A549 (cell line): ENCODE data around the gene FRMD3. TPM values are rescaled to one million over a fixed set of nuclear protein-coding genes. Genes with fewer than 3 reads are reported as not detected.

Source experiments
- ATAC-seq, 2 experiments: fragments of 200-7000 bp in 1 of 2; fragments of >200 bp in 1 of 2; cut with Nextera tagmentation in 1 of 2; cut with Tn5 transposase in 1 of 2; 3 replicates each; pipeline versions ENCODE4 v1.8.0 to v1.9.1; 2018 to 2020; ENCODE audit warnings: mild to moderate bottlenecking in 1 of 2, moderate library complexity in 1 of 2
- CTCF ChIA-PET: fragments of 300-600 bp; sonication (Branson Sonifier 250); formaldehyde crosslinking; extraction: SDS; loops from one replicate; lab custom pipeline; 2021; ENCODE audit warnings: antibody characterized with exemption, inconsistent platforms; lab: Yijun Ruan, JAX
- POLR2A ChIA-PET: fragments of 350-600 bp; formaldehyde crosslinking; extraction: SDS; loops from one replicate; lab custom pipeline; 2021; ENCODE audit warnings: antibody characterized with exemption, inconsistent platforms; lab: Yijun Ruan, JAX
- DNase-seq, 2 experiments: peaks; one replicate each; pipeline versions ENCODE4 v3.0.0 to v3.0.0-alpha.2; 2011 to 2016; ENCODE audit warnings: low read depth in 1 of 2, low spot score in 1 of 2
- FAIRE-seq: peaks from 2 replicates; lab custom pipeline; 2011; peaks lifted over from hg19 to GRCh38; lab: Jason Lieb, UNC
- H3K27ac ChIP-seq, 2 experiments: fragments of >200 bp; sonication (Bioruptor Twin); formaldehyde crosslinking; 3 replicates each; pipeline ENCODE4 v1.5.1; 2016 to 2017
- H3K4me1 ChIP-seq: fragments of >200 bp; sonication (Bioruptor Twin); formaldehyde crosslinking; 3 replicates; pipeline ENCODE4 v1.6.1; 2016
- H3K4me2 ChIP-seq: fragments of >200 bp; sonication (Bioruptor Twin); formaldehyde crosslinking; 3 replicates; pipeline ENCODE4 v1.6.1; 2016
- H3K4me3 ChIP-seq: fragments of >200 bp; sonication (Bioruptor Twin); formaldehyde crosslinking; 3 replicates; pipeline ENCODE4 v1.5.1; 2016
- H3K9me3 ChIP-seq: fragments of >200 bp; sonication (Bioruptor Twin); formaldehyde crosslinking; 3 replicates; pipeline ENCODE4 v1.6.1; 2016
- ATOH8 ChIP-seq: fragments of 250-450 bp; sonication (Bioruptor Pico); IDR thresholded peaks from 2 replicates; pipeline ENCODE4 v1.5.0; 2020; ENCODE audit warnings: low read depth, mild to moderate bottlenecking, moderate library complexity
- CEBPB ChIP-seq, 2 experiments: fragments of >200 bp in 1 of 2; sonication (Bioruptor Twin) in 1 of 2; formaldehyde crosslinking in 1 of 2; IDR thresholded peaks; 2 replicates each; pipeline ENCODE4 v1.6.1; 2012 to 2016
- EHF ChIP-seq: fragments of 250-450 bp; sonication (Bioruptor Pico); IDR thresholded peaks from 2 replicates; pipeline ENCODE4 v1.5.0; 2020; ENCODE audit warnings: mild to moderate bottlenecking
- EHMT2 ChIP-seq: fragments of 200-600 bp; sonication (generic); IDR thresholded peaks from 2 replicates; pipeline ENCODE4 v1.6.1; 2016; ENCODE audit warnings: antibody characterized with exemption, low read depth, mild to moderate bottlenecking, moderate library complexity
- ELK1 ChIP-seq: fragments of 150-350 bp; IDR thresholded peaks from 2 replicates; pipeline ENCODE4 v1.6.1; 2014; ENCODE audit warnings: low read depth, mild to moderate bottlenecking, low read length
- FOSB ChIP-seq: fragments of 250-450 bp; sonication (Bioruptor Pico); IDR thresholded peaks from 2 replicates; pipeline ENCODE4 v1.5.0; 2020; ENCODE audit warnings: mild to moderate bottlenecking, moderate library complexity
- FOSL2 ChIP-seq, 2 experiments: fragments of 450-650 bp in 1 of 2; fragments of >200 bp in 1 of 2; sonication (Bioruptor Twin) in 1 of 2; formaldehyde crosslinking; IDR thresholded peaks; 2 replicates each; pipeline versions ENCODE4 v1.5.0 to v1.6.1; 2016 to 2020; ENCODE audit warnings: mild to moderate bottlenecking in 1 of 2, moderate library complexity in 1 of 2
- GATA3 ChIP-seq: IDR thresholded peaks from 2 replicates; pipeline ENCODE4 v1.6.1; 2012; ENCODE audit warnings: borderline replicate concordance
- HES2 ChIP-seq: fragments of >200 bp; sonication (Bioruptor Twin); formaldehyde crosslinking; IDR thresholded peaks from 2 replicates; pipeline ENCODE4 v1.6.1; 2016
- HMGXB4 ChIP-seq: fragments of 250-450 bp; sonication (Bioruptor Pico); IDR thresholded peaks from 2 replicates; pipeline ENCODE4 v1.5.0; 2021; ENCODE audit warnings: mild to moderate bottlenecking, moderate library complexity, borderline replicate concordance
- HOXA7 ChIP-seq: fragments of 250-450 bp; sonication (Bioruptor Pico); IDR thresholded peaks from 2 replicates; pipeline ENCODE4 v1.5.0; 2020; ENCODE audit warnings: mild to moderate bottlenecking, moderate library complexity
- HOXB13 ChIP-seq: fragments of 250-450 bp; sonication (Bioruptor Pico); IDR thresholded peaks from 2 replicates; pipeline ENCODE4 v1.5.0; 2020; ENCODE audit warnings: low read depth, mild to moderate bottlenecking, moderate library complexity
- JUN ChIP-seq, 2 experiments: fragments of >200 bp; sonication (Bioruptor Twin); formaldehyde crosslinking; IDR thresholded peaks; 2 replicates in 1 of 2; 3 replicates in 1 of 2; pipeline ENCODE4 v1.6.1; 2016 to 2017
- JUNB ChIP-seq: fragments of >200 bp; sonication (Bioruptor Twin); formaldehyde crosslinking; IDR thresholded peaks from 2 replicates; pipeline ENCODE4 v1.6.1; 2016
- KDM1A ChIP-seq: fragments of 200-600 bp; sonication (generic); IDR thresholded peaks from 2 replicates; pipeline ENCODE4 v1.6.1; 2016; ENCODE audit warnings: low read depth, mild to moderate bottlenecking
- MAZ ChIP-seq: fragments of 150-350 bp; IDR thresholded peaks from 2 replicates; pipeline ENCODE4 v1.6.1; 2014; ENCODE audit warnings: antibody characterized with exemption, low read depth, low read length, borderline replicate concordance
- NR3C1 ChIP-seq: fragments of >200 bp; sonication (Bioruptor Twin); formaldehyde crosslinking; IDR thresholded peaks from 3 replicates; pipeline ENCODE4 v1.6.1; 2017
- POLR2A ChIP-seq: IDR thresholded peaks from 2 replicates; pipeline ENCODE4 v1.6.1; 2012; ENCODE audit warnings: mild to moderate bottlenecking, low read length
- RARB ChIP-seq: fragments of 250-450 bp; sonication (Bioruptor Pico); IDR thresholded peaks from 2 replicates; pipeline ENCODE4 v1.8.0; 2021; ENCODE audit warnings: mild to moderate bottlenecking, moderate library complexity
- RCOR1 ChIP-seq: fragments of 150-350 bp; IDR thresholded peaks from 2 replicates; pipeline ENCODE4 v1.6.1; 2014; ENCODE audit warnings: antibody characterized with exemption, low read length, low read depth
- RFX5 ChIP-seq: fragments of 450-650 bp; IDR thresholded peaks from 2 replicates; pipeline ENCODE4 v1.7.1; 2014; ENCODE audit warnings: antibody characterized with exemption, mild to moderate bottlenecking, moderate library complexity
- RNF2 ChIP-seq: fragments of 200-600 bp; sonication (generic); IDR thresholded peaks from 2 replicates; pipeline ENCODE4 v1.6.1; 2016; ENCODE audit warnings: low read depth, mild to moderate bottlenecking, antibody characterized with exemption, moderate library complexity, borderline replicate concordance
- USF2 ChIP-seq: fragments of 450-650 bp; IDR thresholded peaks from 2 replicates; pipeline ENCODE4 v1.6.1; 2014; ENCODE audit warnings: antibody characterized with exemption
- WGBS: methylation state at CpG from one replicate; pipeline ENCODE4 v1.1.6; 2017; ENCODE audit errors: missing lambda C conversion rate; 5-methylcytosine and 5-hydroxymethylcytosine counted together
- polyA plus RNA-seq, 4 experiments: library from polyadenylated mRNA; depleted of rRNA in 3 of 4; stranded (reverse); fragments of >200 nt; fragmentation: RNase III in 1 of 4; extraction: RNeasy Plus Mini Kit Qiagen cat#74134 plus additional on column Dnase treatment in 1 of 4; gene quantifications; 2 replicates in 3 of 4; 3 replicates in 1 of 4; pipeline ENCODE4 v1.2.3, GENCODE V29; 2011 to 2017

The FRMD3 gene
- polyA plus RNA-seq, 2 of the 4 experiments (the other 2 are of a cell fraction), result 1.7 to 3.3 TPM

GRCh38 chr9:83396813-83397212 lies 141.4 kb downstream of the FRMD3 start (continued):
- TF ChIP-seq JUNB, result no peak
- no peak for TF ChIP-seq EHMT2
- TF ChIP-seq RCOR1, result no peak

GRCh38 chr9:83396342-83396741 lies 141.9 kb downstream of the FRMD3 start:
- TF ChIP-seq USF2 (peak; percentile 25; the same call in 1 of the 2 replicates), HMGXB4 (CRISPR knock-in tag) (no peak)
- 67% methylated on average over 6 of the region's 6 CpGs for WGBS
- DNase-seq (peak in 1 of 2 experiments; percentile 9), FAIRE-seq (no peak), ATAC-seq (peak in 1 of 2 experiments; percentile 31; a peak in 1 of 6 replicates)
- Histone ChIP-seq H3K4me1 (no peaks in the 10 kb centered on the region), H3K9me3 (no peaks in the 10 kb centered on the region), H3K4me2 (no peak overlapping the region), H3K27ac (no peak overlapping the region), H3K4me3 (no peak overlapping the region)
- POLR2A ChIA-PET, result no interaction called here
- CTCF ChIA-PET, result interaction anchor here (1.3 kb wide), 1 partner anchor 198 kb away, joined by 3 read pairs; no protein-coding TSS in a partner anchor

- POLR2A ChIA-PET, result no interaction called here
- 56% methylated on average over 4 of the region's 4 CpGs for WGBS
- Histone ChIP-seq H3K9me3 (no peaks in the 10 kb centered on the region), H3K4me2 (no peak overlapping the region), H3K4me1 (no peaks in the 10 kb centered on the region), H3K27ac (no peak overlapping the region), H3K4me3 (no peak overlapping the region)
- FAIRE-seq (no peak), ATAC-seq (no peak), DNase-seq (no peak)
- CTCF ChIA-PET, result no interaction called here
- TF ChIP-seq RNF2 (no peak), NR3C1 (no peak), GATA3 (no peak), FOSB (no peak), ELK1 (no peak), KDM1A (no peak), MAZ (no peak), EHF (CRISPR knock-in tag) (no peak), RARB (CRISPR knock-in tag) (no peak), HOXB13 (no peak), JUN (IDR thresholded peaks at IDR 0.05) (no peak), ATOH8 (CRISPR knock-in tag) (no peak), CEBPB (IDR thresholded peaks at IDR 0.05) (no peak), POLR2A (no peak), FOSL2 (IDR thresholded peaks at IDR 0.05) (no peak), FOSL2 (CRISPR knock-in tag; IDR thresholded peaks at IDR 0.05) (no peak), HOXA7 (CRISPR knock-in tag) (no peak), HES2 (no peak), JUNB (no peak), RFX5 (no peak), HMGXB4 (CRISPR knock-in tag) (no peak)
Measured at GRCh38 chr9:83392228-83392627, 146.0 kb downstream of the FRMD3 start.
